ENCODE data around the gene ZFAND2B. TPM values are rescaled to one million over a fixed set of nuclear protein-coding genes. Genes with fewer than 3 reads are reported as not detected.
A peak's percentile ranks its signal among the peaks of the same experiment; 100 is the strongest.

The ZFAND2B gene
- total RNA-seq, 2 donors from 2014 or later = 36.9 to 43.3 TPM

DNA sequence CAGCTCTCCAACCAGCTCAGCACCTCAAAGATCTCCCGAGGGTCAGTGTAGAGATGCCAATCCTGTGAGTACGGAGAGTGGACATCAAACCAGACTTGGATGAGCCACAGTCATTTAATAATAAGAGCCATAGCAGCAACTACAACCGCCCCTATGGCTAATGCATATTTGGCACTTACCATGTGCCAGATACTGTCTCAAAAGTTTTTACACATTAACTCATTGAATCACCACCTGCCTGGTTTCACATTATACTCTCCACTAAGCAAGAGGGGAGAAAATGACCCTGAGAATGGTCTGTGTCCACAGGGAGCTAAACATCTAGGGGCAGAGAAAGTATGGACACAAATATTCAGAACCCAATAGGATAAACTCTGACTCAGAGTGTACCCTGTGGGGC lies 32.4 kb upstream of the ZFAND2B start:
- Histone ChIP-seq H3K36me3 (replicated peaks in 1 of 2; ENCODE audit: insufficient read depth in 1 of 2, low read depth in 2 of 2) (peaks cover 0 to 11% of the 10 kb centered on the region in 2 donors), H3K4me3 (no peak overlapping the region), H3K27me3 (no peaks in the 10 kb centered on the region), H3K4me1 (peaks cover 25% of the 10 kb centered on the region), H3K9me3 (no peaks in the 10 kb centered on the region), H3K27ac (no peak overlapping the region)
- ATAC-seq = no peak
- DNase-seq = no peak
- TF ChIP-seq CTCF (IDR thresholded peaks at IDR 0.05) = no peak
- no peak for TF ChIP-seq POLR2A (IDR thresholded peaks at IDR 0.05)
- 76% methylated on average over 3 of the region's 3 CpGs for WGBS, 2 donors
- intact Hi-C loops (cut with DNase I) = loop anchor here (5.0 to 10.0 kb wide), 2 partner anchors 51 to 113 kb away; partner anchors contain the start of genes ANKZF1 and ATG9A

DNA sequence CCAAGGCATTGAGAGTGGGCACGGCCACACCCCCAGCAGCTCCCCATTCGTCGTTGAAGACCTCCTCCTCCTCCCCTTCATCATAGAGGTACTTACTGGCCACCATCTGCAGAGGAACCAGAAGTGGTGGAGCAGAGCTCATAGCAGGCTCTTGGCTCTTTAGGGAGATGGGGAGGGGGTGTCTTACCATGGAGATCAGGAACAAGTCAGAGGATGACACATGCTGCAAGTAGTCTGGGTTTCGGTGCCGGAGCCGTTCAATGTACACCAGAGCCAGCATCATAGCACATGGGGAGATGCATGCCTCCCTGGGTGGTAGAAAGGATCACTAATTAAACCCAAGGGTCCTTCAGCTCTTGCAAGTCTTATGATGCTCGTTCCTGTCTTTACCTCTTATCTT lies 31.8 kb upstream of the ZFAND2B start:
- Histone ChIP-seq H3K4me1 (peaks cover 32% of the 10 kb centered on the region), H3K9me3 (no peaks in the 10 kb centered on the region), H3K27me3 (no peaks in the 10 kb centered on the region), H3K36me3 (replicated peaks in 1 of 2; ENCODE audit: insufficient read depth in 1 of 2, low read depth in 2 of 2) (peaks cover 0 to 11% of the 10 kb centered on the region in 2 donors), H3K4me3 (no peak overlapping the region), H3K27ac (no peak overlapping the region)
- no peak for TF ChIP-seq POLR2A (IDR thresholded peaks at IDR 0.05)
- no peak for TF ChIP-seq CTCF (IDR thresholded peaks at IDR 0.05)
- DNase-seq = no peak
- intact Hi-C loops (cut with DNase I) = loop anchor here (5.0 to 10.0 kb wide), 2 partner anchors 50 to 112 kb away; partner anchors contain the start of genes ANKZF1 and ATG9A
- 78 to 84% methylated on average over 7 of the region's 7 CpGs for WGBS, 2 donors
- ATAC-seq = no peak

DNA sequence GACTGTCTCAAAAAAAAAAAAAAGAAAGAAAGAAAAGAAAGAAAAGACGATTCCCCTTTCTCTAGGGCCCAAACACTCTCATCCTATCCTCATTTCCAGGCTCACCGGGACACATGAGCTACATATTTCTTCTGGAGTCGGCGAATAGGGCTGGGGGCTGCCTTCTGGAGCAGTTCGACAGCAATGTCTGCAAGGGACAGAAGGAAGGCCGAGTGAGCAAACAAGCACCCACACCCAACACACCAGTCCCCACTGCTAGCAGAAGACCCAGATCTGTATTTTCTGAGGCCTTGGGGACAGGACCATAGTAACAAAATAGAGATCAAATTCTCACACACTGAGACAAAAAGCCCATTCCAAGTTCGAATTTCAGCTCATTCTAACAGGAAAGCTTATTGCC lies 31.1 kb upstream of the ZFAND2B start:
- H3K36me3 ChIP-seq (replicated peaks in 1 of 2; ENCODE audit: insufficient read depth in 1 of 2, low read depth in 2 of 2) = peaks cover 0 to 11% of the 10 kb centered on the region in 2 donors
- no peaks in the 10 kb centered on the region for H3K9me3 ChIP-seq
- H3K27ac ChIP-seq = peak overlapping the region in 3 of 4 donors; percentile 96 to 99 (median 97)
- H3K27me3 ChIP-seq = no peaks in the 10 kb centered on the region
- no peak for DNase-seq
- no peak for TF ChIP-seq POLR2A (IDR thresholded peaks at IDR 0.05)
- no peak for TF ChIP-seq CTCF (IDR thresholded peaks at IDR 0.05)
- no peak for ATAC-seq
- H3K4me3 ChIP-seq = no peak overlapping the region
- WGBS, 2 donors = 68 to 69% methylated on average over 7 of the region's 7 CpGs
- intact Hi-C loops (cut with DNase I) = loop anchor here (10.0 kb wide), 1 partner anchor 49 kb away; the partner anchor contains the start of genes ANKZF1 and ATG9A
- peaks cover 34% of the 10 kb centered on the region for H3K4me1 ChIP-seq

DNA sequence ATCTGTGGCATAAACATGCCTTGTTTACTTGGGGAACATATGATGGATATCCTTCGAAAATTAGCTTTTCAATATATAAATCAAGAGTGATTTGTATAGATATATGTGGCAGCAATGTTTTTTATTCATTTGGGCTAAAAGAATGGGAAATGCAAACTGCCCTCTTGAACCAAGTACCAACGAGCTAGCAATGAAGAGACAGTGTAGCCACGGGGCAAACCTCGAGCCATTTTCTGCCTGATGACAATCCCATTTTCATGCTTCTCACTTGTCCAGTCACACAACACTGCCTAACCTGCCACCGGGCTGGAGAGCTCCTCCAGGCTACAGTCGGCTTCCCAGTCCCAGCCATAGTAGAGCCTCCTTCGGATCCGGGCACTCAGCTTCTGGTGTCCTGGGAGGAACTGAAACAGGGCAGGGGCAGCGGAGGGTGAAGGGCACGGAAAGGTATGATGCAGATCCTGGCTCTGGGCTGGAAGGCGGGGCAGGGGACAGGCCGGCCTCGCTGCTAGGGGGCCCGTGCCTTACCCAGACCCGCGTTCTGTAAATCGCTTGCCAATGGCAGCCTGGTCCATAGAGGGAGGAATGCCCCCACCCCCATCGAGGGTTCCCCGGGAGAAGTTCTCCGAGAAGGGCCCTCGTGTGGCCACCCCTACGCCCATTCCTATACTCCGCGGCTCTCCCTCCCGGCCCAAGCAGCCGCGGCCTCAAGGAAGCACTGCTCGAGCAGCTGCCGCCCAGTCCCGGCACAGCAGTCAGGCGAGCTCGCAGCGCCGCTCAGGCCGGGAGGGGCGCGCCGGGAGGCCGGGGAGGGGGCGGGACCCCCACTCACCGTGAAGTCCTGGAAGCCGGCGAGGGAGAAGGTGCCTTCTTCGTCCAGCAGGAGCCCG lies 30.4 kb upstream of the ZFAND2B start:
- no peaks in the 10 kb centered on the region for H3K9me3 ChIP-seq
- intact Hi-C loops (cut with DNase I) = loop anchor here (10.0 kb wide), 1 partner anchor 49 kb away; the partner anchor contains the start of genes ANKZF1 and ATG9A
- peak overlapping the region; percentile 27 to 87 for H3K4me3 ChIP-seq
- H3K27ac ChIP-seq = peak overlapping the region; percentile 96 to 100 (median 98)
- peaks cover 34% of the 10 kb centered on the region for H3K4me1 ChIP-seq
- 1 to 4% methylated on average over 14 to 45 of the region's 45 CpGs for WGBS, 2 donors
- ATAC-seq = peak; percentile 25
- DNase-seq = peak; percentile 49 to 65 (median 62)
- TF ChIP-seq POLR2A (IDR thresholded peaks at IDR 0.05) (no peak), CTCF (IDR thresholded peaks at IDR 0.05) (peak in 3 of 7 experiments; percentile 9 to 16 (median 11))
- no peaks in the 10 kb centered on the region for H3K27me3 ChIP-seq
- peaks cover 0 to 14% of the 10 kb centered on the region in 2 donors for H3K36me3 ChIP-seq (replicated peaks in 1 of 2; ENCODE audit: insufficient read depth in 1 of 2, low read depth in 2 of 2)
